Fibroblast of lung (primary cell): ENCODE data around the gene FAM193B.

Experiments
- EZH2 ChIP-seq: IDR thresholded peaks from 2 replicates; pipeline ENCODE4 v1.5.1; 2012; ENCODE audit warnings: low read length, control low read depth, mild to moderate bottlenecking; ENCODE audit errors: missing control alignments
- TF ChIP-seq, protein P1 (sequence below), 2 donors: IDR thresholded peaks in 1 of 2; conservative IDR thresholded peaks in 1 of 2; 1 replicate in 1 of 2; 2 replicates in 1 of 2; pipeline ENCODE4 v1.5.1; 2011 to 2012; ENCODE audit warnings: low read length in 2 of 2, control low read depth in 1 of 2, inconsistent platforms in 1 of 2, low read depth in 1 of 2, mild to moderate bottlenecking in 1 of 2

DNA sequence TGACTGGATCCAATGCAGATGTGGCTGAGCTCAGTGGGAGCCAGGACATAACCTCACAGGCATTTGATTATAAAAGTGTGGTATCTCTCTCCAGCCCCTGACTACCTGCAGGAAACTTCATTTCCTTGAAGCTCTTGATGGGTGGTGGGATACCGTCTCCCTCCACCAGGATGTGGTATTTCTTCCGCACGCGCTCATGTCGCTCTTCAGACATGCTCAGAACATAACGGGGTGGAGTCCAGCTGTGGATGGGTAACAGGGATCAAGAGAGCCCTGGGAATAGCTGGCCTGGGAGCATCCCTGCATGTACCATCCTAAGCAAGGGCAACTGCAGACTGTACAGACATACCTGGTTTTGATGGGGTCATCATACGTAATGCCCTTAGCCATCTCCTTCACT lies 38.8 kb downstream of the FAM193B start:
- TF ChIP-seq EZH2: no peak
- TF ChIP-seq, protein P1, sequence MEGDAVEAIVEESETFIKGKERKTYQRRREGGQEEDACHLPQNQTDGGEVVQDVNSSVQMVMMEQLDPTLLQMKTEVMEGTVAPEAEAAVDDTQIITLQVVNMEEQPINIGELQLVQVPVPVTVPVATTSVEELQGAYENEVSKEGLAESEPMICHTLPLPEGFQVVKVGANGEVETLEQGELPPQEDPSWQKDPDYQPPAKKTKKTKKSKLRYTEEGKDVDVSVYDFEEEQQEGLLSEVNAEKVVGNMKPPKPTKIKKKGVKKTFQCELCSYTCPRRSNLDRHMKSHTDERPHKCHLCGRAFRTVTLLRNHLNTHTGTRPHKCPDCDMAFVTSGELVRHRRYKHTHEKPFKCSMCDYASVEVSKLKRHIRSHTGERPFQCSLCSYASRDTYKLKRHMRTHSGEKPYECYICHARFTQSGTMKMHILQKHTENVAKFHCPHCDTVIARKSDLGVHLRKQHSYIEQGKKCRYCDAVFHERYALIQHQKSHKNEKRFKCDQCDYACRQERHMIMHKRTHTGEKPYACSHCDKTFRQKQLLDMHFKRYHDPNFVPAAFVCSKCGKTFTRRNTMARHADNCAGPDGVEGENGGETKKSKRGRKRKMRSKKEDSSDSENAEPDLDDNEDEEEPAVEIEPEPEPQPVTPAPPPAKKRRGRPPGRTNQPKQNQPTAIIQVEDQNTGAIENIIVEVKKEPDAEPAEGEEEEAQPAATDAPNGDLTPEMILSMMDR (conservative IDR thresholded peaks at IDR 0.05 in 1 of 2, IDR thresholded peaks at IDR 0.05 in 1 of 2; ENCODE audit: low read depth in 1 of 2, low read length in 2 of 2): no peak
